M059J (cell line): Measurements from ENCODE around the gene VWA5A. TPM values are rescaled to one million over a fixed set of nuclear protein-coding genes. Genes with fewer than 3 reads are reported as not detected.

Source experiments
- DNase-seq: peaks from one replicate; pipeline ENCODE4 v3.0.0-alpha.2; 2012; ENCODE audit warnings: low read depth
- total RNA-seq: library from RNA; depleted of rRNA; stranded (reverse); fragments of >200 nt; shearing (Covaris generic); gene quantifications from 2 replicates; pipeline ENCODE4 v1.2.3, GENCODE V29; 2014; rRNA removed

Gene VWA5A, protein sequence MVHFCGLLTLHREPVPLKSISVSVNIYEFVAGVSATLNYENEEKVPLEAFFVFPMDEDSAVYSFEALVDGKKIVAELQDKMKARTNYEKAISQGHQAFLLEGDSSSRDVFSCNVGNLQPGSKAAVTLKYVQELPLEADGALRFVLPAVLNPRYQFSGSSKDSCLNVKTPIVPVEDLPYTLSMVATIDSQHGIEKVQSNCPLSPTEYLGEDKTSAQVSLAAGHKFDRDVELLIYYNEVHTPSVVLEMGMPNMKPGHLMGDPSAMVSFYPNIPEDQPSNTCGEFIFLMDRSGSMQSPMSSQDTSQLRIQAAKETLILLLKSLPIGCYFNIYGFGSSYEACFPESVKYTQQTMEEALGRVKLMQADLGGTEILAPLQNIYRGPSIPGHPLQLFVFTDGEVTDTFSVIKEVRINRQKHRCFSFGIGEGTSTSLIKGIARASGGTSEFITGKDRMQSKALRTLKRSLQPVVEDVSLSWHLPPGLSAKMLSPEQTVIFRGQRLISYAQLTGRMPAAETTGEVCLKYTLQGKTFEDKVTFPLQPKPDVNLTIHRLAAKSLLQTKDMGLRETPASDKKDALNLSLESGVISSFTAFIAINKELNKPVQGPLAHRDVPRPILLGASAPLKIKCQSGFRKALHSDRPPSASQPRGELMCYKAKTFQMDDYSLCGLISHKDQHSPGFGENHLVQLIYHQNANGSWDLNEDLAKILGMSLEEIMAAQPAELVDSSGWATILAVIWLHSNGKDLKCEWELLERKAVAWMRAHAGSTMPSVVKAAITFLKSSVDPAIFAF
- total RNA-seq, result 3.3 and 4.3 TPM in 2 replicates

DNA sequence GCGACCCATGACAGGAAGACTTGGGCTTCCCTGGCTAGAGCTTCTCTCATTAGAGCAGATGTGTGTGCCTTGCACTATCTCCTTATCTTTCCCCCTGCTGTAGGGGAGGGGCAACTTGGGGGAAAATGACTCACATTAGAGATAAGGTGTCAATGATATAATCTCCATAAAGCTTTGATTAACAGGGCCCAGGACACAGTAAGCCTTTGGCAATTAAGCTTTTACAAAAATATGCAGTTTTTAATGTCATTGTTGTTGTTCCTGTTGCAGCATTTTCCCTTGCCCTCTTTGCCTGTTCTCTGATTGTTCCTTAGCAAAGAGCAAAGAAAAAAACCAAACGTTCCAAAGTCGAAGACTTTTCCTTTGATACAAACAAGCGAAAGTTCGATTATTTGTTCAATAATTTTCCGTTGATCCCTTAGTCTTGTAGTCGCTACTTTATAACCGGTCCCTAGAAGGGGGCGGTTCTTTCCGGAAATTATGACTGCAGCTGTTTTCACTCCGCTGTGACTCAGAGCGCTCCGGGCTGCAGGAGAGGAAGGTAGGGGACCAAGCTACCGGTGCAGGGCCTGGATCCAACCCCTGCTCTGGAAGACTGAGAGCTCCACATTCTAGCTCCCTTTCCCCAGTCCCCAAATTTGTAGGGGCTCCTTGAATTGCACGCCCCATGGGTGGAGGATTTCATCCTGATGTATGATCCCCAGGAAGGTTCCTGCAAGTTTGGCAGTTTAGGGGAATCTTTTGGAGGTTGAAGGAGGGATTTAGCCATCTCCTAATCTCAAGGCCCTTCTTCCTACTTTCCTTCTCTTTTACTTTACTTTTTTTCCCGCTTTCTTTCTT, at the start of gene VWA5A:
TSS of gene VWA5A (plus strand) at position 509 of the 840 bp plus-strand sequence. CDS start 2,062 bp downstream, outside the sequence.
- DNase-seq, result peak; percentile 86

GRCh38 chr11:124068601-124069110, 46.6 kb upstream of the VWA5A start:
- no peak for DNase-seq

DNA sequence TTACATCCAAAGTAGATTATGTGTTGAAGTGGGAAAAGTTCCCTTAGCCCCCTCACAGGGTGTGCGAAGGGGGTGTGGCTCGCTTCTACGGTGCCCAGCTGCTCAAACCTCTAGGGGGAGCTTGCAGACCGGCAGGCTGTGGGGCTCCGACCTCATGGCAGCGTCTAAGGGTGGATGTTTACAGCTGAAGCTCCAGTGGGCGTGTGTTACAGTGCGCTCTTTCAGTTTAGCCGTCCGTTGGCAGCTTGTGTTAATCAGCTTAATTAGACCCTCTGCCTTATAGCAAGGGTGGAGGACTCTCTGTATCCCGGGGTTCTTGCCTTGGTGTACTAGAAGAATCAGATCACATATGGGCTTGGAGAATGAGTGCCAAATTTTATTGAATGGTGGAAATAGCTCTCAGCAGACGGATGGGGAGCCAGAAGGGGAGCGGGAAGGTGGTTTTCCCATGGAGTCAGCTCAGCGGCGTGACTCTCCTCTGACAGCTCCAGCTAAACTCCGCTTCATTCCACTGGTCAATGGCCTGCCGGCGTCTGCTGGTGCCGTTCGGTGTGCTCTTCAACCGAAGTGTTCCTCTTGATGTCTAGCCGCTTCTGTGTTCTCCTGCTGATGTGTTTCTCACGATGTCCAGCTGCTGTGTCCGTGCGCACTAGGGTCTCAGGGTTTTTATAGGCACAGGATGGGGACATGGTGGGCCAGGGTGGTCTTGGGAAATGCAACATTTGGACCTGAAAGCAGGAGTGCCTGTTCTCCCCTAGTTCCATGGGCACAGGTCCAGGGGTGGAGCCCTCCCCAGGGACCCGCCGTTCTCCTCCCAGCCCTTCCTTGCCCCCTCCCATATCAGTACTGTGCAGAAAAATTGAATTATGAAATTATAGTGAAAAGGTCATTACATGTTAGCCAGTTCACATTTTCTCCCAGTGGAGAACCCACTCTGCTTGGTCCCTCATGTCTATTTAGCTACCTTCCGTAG, 45.5 kb upstream of the VWA5A start:
- DNase-seq, result peak; percentile 50

DNA sequence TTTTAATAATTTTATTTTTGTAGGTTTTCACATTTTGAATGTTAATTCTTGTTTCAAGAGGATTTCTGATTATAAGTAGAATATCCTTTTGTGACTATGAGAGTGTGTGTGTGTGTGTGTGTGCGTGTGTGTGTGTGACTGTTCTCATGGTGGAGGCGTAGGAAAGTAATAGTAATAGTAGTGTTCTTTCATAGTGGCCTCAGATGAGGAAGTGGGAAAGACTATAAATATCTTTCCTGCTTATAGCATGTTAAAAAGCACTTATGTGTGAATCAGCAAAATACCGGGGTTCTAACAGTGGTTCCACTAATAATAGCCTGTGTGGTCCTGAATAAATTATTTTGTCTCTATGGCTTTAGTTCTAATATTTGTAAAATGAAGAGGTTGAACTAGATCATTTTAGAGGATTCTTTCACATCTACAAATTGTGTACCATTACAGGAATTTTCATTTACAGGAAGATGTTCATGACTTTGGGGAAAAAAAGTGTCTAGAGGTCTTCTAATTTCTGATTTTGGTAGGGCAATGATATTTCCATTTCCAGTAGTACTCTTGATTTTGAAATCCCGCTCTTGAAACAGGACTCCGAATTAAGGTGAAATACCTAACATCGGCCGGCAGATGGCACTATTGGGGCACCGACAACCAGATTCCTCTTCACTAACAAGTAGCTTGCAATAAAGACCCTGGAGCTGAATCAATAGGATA, 44.2 kb upstream of the VWA5A start:
- DNase-seq, result peak; percentile 62

DNA sequence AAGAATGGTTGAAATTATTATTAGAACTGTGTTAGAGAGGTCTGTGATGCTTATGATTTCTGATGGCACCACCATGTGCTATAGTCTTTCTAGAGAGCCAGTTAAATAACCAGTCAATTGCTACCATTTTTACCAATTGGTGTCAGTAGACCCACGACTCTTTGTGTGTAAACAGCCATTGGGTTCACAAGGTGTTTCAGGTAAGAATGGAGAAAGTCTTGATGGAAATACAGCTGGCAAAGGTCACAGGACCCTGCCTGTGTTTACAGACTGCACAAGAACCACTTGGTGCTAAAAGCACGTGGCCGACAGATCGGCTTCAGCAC, 43.7 kb upstream of the VWA5A start:
- no peak for DNase-seq

- no peak for DNase-seq
Measured at GRCh38 chr11:124072147-124072546, 43.1 kb upstream of the VWA5A start.

DNA sequence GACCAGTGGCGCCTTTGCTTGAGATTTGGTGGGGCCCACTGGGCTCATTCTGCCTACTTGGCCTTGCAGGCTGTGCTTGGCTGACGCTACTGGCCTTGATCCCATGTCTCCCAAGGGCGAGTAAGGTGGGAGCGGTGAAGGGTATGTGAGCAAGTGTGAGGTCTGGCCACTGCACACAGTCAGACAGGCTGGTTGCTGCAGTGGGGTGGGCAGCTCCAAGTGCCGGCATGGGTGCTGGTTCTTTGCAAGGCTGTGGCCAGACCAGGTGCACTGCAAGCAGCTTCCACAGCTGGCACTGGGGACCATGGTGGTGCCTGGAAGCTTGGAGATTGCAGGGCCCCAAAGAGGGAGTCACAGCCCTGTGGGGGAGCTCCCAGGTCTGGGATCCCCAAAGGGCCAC, 40.7 kb upstream of the VWA5A start:
- no peak for DNase-seq

DNA sequence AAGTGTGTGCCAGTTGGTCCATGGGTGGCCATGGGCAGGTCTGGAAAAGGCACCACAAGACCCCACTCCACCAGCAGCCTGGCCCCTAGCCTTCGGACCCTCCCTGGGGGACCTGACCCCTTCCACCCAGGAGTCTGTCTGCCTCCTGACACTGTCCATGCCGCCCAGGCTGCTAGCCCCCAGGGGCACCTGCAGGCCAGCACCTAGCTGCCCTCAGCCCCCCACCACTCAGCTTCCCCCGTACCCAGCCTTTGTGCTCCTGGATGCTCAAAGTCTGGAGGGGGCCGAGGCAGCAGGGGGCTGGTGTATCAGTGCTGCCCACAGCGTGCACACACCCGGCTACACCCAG, 39.8 kb upstream of the VWA5A start:
- no peak for DNase-seq

DNA sequence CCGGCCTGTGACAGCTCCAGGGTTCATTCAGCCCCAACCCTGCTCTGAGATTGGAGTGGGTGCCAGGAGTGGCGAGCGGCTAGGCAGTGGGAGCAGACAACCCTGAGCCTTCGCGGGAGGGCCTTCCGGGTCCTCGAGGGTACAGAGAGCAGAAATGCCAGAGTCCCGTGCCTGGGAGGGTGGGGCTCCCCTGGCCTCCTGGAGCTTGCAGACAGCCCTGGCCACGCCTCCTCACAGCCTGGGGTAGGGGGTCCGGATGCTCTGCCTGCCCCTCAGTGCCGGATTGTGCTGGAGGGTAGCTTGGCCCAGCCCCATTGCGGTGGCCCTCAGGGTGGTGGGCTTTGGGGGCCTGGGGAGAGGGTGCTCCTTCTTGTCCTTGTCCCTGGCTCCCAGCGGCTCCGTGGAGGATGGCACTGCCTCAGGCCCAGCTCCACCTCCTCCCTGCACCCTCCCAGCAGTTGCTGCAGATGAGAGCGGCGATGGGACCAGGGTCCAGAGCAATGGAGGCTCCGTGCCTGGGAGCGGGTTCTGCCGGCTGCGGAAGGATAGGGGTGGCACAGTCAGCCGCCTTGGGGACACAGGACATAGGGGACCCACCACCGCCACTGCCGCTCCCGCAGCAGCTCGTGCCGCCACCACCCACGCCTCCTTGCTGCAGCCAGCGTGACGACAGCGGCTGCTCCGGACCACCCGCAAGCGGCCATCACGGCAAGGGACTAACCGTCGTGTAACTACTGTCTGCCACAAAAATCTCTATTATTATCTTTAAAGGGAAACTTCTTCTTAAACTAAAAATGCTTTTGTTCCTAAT, 39.2 kb upstream of the VWA5A start:
- no peak for DNase-seq

DNA sequence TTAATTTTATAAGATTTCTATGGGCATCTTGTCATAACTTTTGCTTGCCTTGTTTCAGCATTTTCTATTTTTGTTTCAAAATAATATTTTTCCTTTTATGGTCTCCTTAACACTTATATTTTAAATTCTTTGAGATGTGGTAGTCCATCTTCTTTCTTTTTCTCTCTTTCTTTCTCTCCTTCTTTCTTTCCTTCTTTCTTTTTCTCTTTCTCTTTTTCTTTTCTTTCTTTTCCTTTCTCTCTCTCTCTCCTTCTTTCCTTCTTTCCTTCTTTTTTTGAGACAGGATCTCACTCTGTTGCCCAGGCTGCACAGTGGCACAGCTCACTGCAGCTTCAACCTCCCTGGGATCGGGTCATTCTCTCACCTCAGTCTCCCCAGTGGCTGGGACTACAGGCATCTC, 38.0 kb upstream of the VWA5A start:
- no peak for DNase-seq

- no peak for DNase-seq
Measured at GRCh38 chr11:124078591-124078990, 36.7 kb upstream of the VWA5A start.

GRCh38 chr11:124079631-124080326, 35.5 kb upstream of the VWA5A start:
- no peak for DNase-seq

- DNase-seq, result no peak
Measured at GRCh38 chr11:124080327-124081001, 34.8 kb upstream of the VWA5A start.

- DNase-seq, result no peak
Measured at GRCh38 chr11:124081483-124081882, 33.8 kb upstream of the VWA5A start.

DNA sequence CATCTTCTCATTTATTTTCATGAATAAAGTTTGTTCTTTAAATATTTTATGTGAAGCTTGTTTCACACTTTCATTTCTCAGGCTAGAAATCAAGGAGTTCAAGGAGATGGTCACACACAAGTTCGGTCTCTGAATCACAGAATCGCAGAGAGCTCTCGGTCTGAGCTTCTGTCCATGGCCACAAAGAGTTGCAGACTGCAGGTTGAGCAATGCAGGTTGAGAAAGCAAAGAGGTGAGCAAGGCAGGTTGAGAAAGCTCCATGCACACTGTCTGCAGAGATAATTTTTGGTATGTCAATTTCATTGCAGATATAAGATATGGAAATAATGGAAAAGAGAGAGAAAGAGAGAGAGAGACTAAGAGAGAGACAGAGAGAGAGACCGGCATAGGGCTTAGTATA, 32.9 kb upstream of the VWA5A start:
- DNase-seq, result no peak

- DNase-seq, result peak; percentile 18
Measured at GRCh38 chr11:124085583-124085982, 29.7 kb upstream of the VWA5A start.

- peak; percentile 5 for DNase-seq
Measured at GRCh38 chr11:124085997-124086846, 29.0 kb upstream of the VWA5A start.
